Endothelial cell of umbilical vein (primary cell): ENCODE data around the gene NMB. TPM values are rescaled to one million over a fixed set of nuclear protein-coding genes. Genes with fewer than 3 reads are reported as not detected.
A peak's percentile ranks its signal among the peaks of the same experiment; 100 is the strongest.

Experiments used
- BruUV-seq: library from RNA; stranded (reverse); fragments of 400-500 nt; replicated peaks from 2 replicates; lab custom pipeline; 2021; lab: Mats Ljungman, UMichigan
- CTCF ChIA-PET: fragments of 300-600, 350-600 bp; sonication (Branson Sonifier 250); formaldehyde crosslinking; loops from one replicate; lab custom pipeline; 2021; ENCODE audit warnings: antibody characterized with exemption, inconsistent platforms; lab: Charles Lee
- POLR2A ChIA-PET: fragments of 300-600, 350-600 bp; sonication (Branson Sonifier 250); formaldehyde crosslinking; loops from one replicate; lab custom pipeline; 2021; ENCODE audit warnings: antibody characterized with exemption, inconsistent platforms; lab: Charles Lee
- DNase-seq: peaks from one replicate; pipeline ENCODE4 v3.0.0-alpha.2; 2011; ENCODE audit warnings: low read depth, low spot score
- FAIRE-seq: peaks from 2 replicates; lab custom pipeline; 2011; peaks lifted over from hg19 to GRCh38; lab: Jason Lieb, UNC
- H2AFZ ChIP-seq: 2 replicates; pipeline ENCODE4 v1.6.0; 2012; ENCODE audit warnings: low read depth, low read length, control low read depth, inconsistent platforms
- H3K27ac ChIP-seq: 2 replicates; pipeline ENCODE4 v1.5.1; 2011; ENCODE audit warnings: low read depth, mild to moderate bottlenecking, control low read depth, low read length, moderate library complexity; ENCODE audit not compliant: insufficient read depth
- H3K27me3 ChIP-seq, 2 experiments: 2 replicates each; pipeline versions ENCODE4 v1.6.0 to v1.6.1; 2011; ENCODE audit warnings: low read length in 2 of 2, mixed read lengths in 1 of 2; ENCODE audit not compliant: control insufficient read depth in 2 of 2, insufficient read depth in 2 of 2
- H3K36me3 ChIP-seq, 2 experiments: 2 replicates in 1 of 2; 3 replicates in 1 of 2; pipeline ENCODE4 v1.5.1; 2011; ENCODE audit warnings: low read length in 2 of 2, mild to moderate bottlenecking in 1 of 2, moderate library complexity in 1 of 2; ENCODE audit not compliant: control insufficient read depth in 2 of 2, insufficient read depth in 2 of 2; ENCODE audit errors: extremely low read depth in 1 of 2
- H3K4me1 ChIP-seq: 3 replicates; pipeline ENCODE4 v1.5.1; 2011; ENCODE audit warnings: mild to moderate bottlenecking, low read length; ENCODE audit not compliant: control insufficient read depth, insufficient read depth; ENCODE audit errors: extremely low read depth
- H3K4me2 ChIP-seq: 2 replicates; pipeline ENCODE4 v1.6.1; 2011; ENCODE audit warnings: low read length, control low read depth, mixed read lengths; ENCODE audit not compliant: insufficient read depth
- H3K4me3 ChIP-seq, 3 experiments: fragments of 200-600 bp in 1 of 3; sonication (generic), shearing (Covaris generic) in 1 of 3; replicated peaks in 1 of 3; 2 replicates each; pipeline ENCODE4 v1.5.1; 2011 to 2016; ENCODE audit warnings: control low read depth in 3 of 3, low read length in 3 of 3, mild to moderate bottlenecking in 2 of 3, inconsistent platforms in 1 of 3, low read depth in 1 of 3, moderate library complexity in 1 of 3; ENCODE audit not compliant: insufficient read depth in 1 of 3
- H3K79me2 ChIP-seq: 2 replicates; pipeline ENCODE4 v1.6.0; 2012; ENCODE audit warnings: low read length, inconsistent platforms; ENCODE audit not compliant: control insufficient read depth, insufficient read depth
- H3K9ac ChIP-seq: replicated peaks from 2 replicates; pipeline ENCODE3; 2011; ENCODE audit warnings: low read length, control low read depth; ENCODE audit not compliant: insufficient read depth; ENCODE audit errors: extremely low read depth
- H3K9me1 ChIP-seq: replicated peaks from 3 replicates; pipeline ENCODE4 v1.6.0; 2011; ENCODE audit warnings: mild to moderate bottlenecking, low read length; ENCODE audit not compliant: control insufficient read depth, insufficient read depth; ENCODE audit errors: extremely low read depth
- H3K9me3 ChIP-seq: replicated peaks from 2 replicates; pipeline ENCODE4 v1.5.1; 2012; ENCODE audit warnings: low read length, inconsistent platforms; ENCODE audit not compliant: control insufficient read depth, insufficient read depth
- H4K20me1 ChIP-seq: replicated peaks from 2 replicates; pipeline ENCODE3; 2011; ENCODE audit warnings: mild to moderate bottlenecking, low read length; ENCODE audit not compliant: control insufficient read depth, insufficient read depth; ENCODE audit errors: extremely low read depth
- CTCF ChIP-seq, 2 donors: IDR thresholded peaks; 1 replicate in 1 of 2; 2 replicates in 1 of 2; pipeline ENCODE4 v1.5.1; 2011; ENCODE audit warnings: low read length in 2 of 2, mild to moderate bottlenecking in 2 of 2, moderate library complexity in 2 of 2, control low read depth in 1 of 2, inconsistent platforms in 1 of 2, low read depth in 1 of 2; ENCODE audit not compliant: insufficient read depth in 1 of 2; ENCODE audit errors: extremely low read depth in 1 of 2
- EZH2 ChIP-seq: IDR thresholded peaks from 2 replicates; pipeline ENCODE4 v1.6.1; 2012; ENCODE audit warnings: borderline replicate concordance, low read depth, mild to moderate bottlenecking, moderate library complexity, low read length, inconsistent platforms; ENCODE audit not compliant: severe bottlenecking
- GATA2 ChIP-seq: IDR thresholded peaks from 2 replicates; pipeline ENCODE4 v1.7.0; 2011; ENCODE audit warnings: low read depth, mild to moderate bottlenecking, moderate library complexity, mixed read lengths, low read length; ENCODE audit not compliant: insufficient read length, insufficient read depth
- JUN ChIP-seq: IDR thresholded peaks from 2 replicates; pipeline ENCODE4 v1.6.1; 2011; ENCODE audit warnings: borderline replicate concordance, low read depth; ENCODE audit not compliant: insufficient read length, insufficient read depth
- POLR2AphosphoS5 ChIP-seq: IDR thresholded peaks from 2 replicates; pipeline ENCODE4 v1.6.1; 2012; ENCODE audit warnings: low read depth, mild to moderate bottlenecking, control low read depth, low read length, moderate library complexity; ENCODE audit not compliant: insufficient read depth
- dilution Hi-C: fragments of 300-500 bp; cut with MboI; formaldehyde crosslinking; loops from one replicate; pipeline ENCODE4 v1.15.0; 2019; ENCODE audit warnings: low sequenced_read_pairs; ENCODE audit not compliant: extremely low pct_ligation_motif_present
- intact Hi-C: fragments of 100-400 bp; cut with micrococcal nuclease; formaldehyde crosslinking; loops from one replicate; pipeline ENCODE4 v1.10.0; 2022
- polyA plus RNA-seq, 4 experiments: library from polyadenylated mRNA; depleted of rRNA in 3 of 4; stranded (reverse) in 3 of 4; unstranded in 1 of 4; fragments of >200 nt; gene quantifications; 2 replicates each; pipeline versions ENCODE4 v1.2.1 to v1.2.3, GENCODE V29; 2011 to 2012; ENCODE audit warnings: missing spikeins in 1 of 4
- total RNA-seq: library from RNA; stranded (reverse); gene quantifications from 2 replicates; pipeline ENCODE4 v1.2.3, GENCODE V29; 2021

Gene NMB
- total and polyA plus RNA-seq, 2 donors (not counting 3 experiments of a cell fraction or from before 2014, with no cell fraction given) = 7.8 to 9.8 TPM

- TF ChIP-seq CTCF (IDR thresholded peaks at IDR 0.05; ENCODE audit: extremely low read depth in 1 of 2, insufficient read depth in 1 of 2, low read depth in 1 of 2, low read length in 2 of 2) = no peak
- Histone ChIP-seq H3K4me1 (no peaks in the 10 kb centered on the region), H3K27me3 (no peaks in the 10 kb centered on the region), H3K9me1 (no peaks in the 10 kb centered on the region), H3K4me2 (no peak overlapping the region), H3K4me3 (no peak overlapping the region), H3K9ac (no peak overlapping the region), H3K79me2 (peaks cover 92% of the 10 kb centered on the region), H4K20me1 (peaks cover 7% of the 10 kb centered on the region), H3K9me3 (no peaks in the 10 kb centered on the region), H3K27ac (no peak overlapping the region), H3K36me3 (no peaks in the 10 kb centered on the region), H2AFZ (no peak overlapping the region)
- POLR2A ChIA-PET = no interaction called here
- intact Hi-C loops (no loop called here), dilution Hi-C loops (no loop called here)
- BruUV-seq = no TSS peak
- FAIRE-seq = no peak
- no peak for DNase-seq
- CTCF ChIA-PET = interaction anchor here (0.8 to 1.5 kb wide), 4 partner anchors 10 to 29 kb away, joined by 3 to 4 read pairs (median 3); partner anchors contain the start of gene SEC11A
Observed at GRCh38 chr15:84703808-84704207, 45.8 kb upstream of the NMB start.

DNA sequence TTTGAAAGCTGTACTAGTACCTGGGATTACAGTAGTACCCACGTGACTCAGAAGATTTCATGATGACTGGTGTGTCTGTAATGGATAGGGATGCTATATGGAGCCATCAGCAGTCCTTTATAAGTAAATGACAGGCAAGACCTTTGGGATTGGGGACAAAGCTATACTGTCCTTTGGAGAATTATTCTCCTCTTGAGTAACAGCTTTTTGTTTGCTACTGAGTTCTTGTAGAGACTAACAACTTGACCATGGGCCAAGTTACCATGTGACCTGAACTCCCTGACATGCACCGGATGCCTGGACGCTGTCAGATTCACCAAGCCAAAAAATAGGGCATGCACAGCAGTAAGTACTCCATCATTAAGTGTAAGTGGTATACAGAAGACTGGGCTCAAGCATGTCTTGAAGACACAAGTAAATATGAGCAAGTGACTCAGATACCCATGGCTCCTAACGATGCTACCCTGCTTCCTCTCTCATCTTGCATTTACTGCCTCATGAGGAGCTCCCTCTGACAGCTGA, 45.0 kb upstream of the NMB start:
- Histone ChIP-seq H3K36me3 (no peaks in the 10 kb centered on the region), H2AFZ (no peak overlapping the region), H4K20me1 (peaks cover 6% of the 10 kb centered on the region), H3K27ac (no peak overlapping the region), H3K4me1 (no peaks in the 10 kb centered on the region), H3K79me2 (peaks cover 92% of the 10 kb centered on the region), H3K9me1 (no peaks in the 10 kb centered on the region), H3K27me3 (no peaks in the 10 kb centered on the region), H3K4me3 (no peak overlapping the region), H3K9me3 (no peaks in the 10 kb centered on the region), H3K4me2 (no peak overlapping the region), H3K9ac (no peak overlapping the region)
- ChIA-PET CTCF (interaction anchor here (0.8 to 1.5 kb wide), 4 partner anchors 11 to 28 kb away, joined by 3 to 4 read pairs (median 3); partner anchors contain the start of gene SEC11A), POLR2A (no interaction called here)
- peak; percentile 47 for DNase-seq
- no peak for TF ChIP-seq POLR2AphosphoS5
- TF ChIP-seq GATA2 = no peak
- TF ChIP-seq EZH2 = no peak
- TF ChIP-seq JUN = no peak
- FAIRE-seq = no peak
- no TSS peak for BruUV-seq
- dilution Hi-C loops = no loop called here
- intact Hi-C loops = no loop called here
